Activated T-cell treated with anti-CD3 and anti-CD28 coated beads, Interleukin-2, amount 50 U/mL, for 72 hours (primary cell): Measurements from ENCODE around the gene PUM2. TPM values are rescaled to one million over a fixed set of nuclear protein-coding genes. Genes with fewer than 3 reads are reported as not detected.

ENCODE experiments used
- total RNA-seq, 2 donors: library from RNA; stranded (reverse); gene quantifications; one replicate each; pipeline ENCODE4 v1.2.3, GENCODE V29; 2022

The PUM2 gene
- total RNA-seq, 2 donors from 2014 or later = 109 to 113 TPM

Other genes starting within 250 kb of the PUM2 start
- gene SDC1, start 125.7 kb downstream of the PUM2 start, total RNA-seq = under 1 TPM; 0.16 to 0.38 TPM
- gene RHOB, start 96.2 kb upstream of the PUM2 start, total RNA-seq = 10 to 100 TPM; 17.5 to 44.7 TPM